Mesenteric fat pad (tissue), 1 donor: Measurements from ENCODE around the gene BCAS3. TPM values are rescaled to one million over a fixed set of nuclear protein-coding genes. Genes with fewer than 3 reads are reported as not detected.
"Not testable (repeated sequence)": the region's sequence is repeated elsewhere in the genome, so short reads cannot be mapped to it uniquely, and the experiment has no call there.

ENCODE experiments used
- DNase-seq: peaks from one replicate; pipeline ENCODE4 v3.0.0-alpha.2; 2020; ENCODE audit warnings: low spot score
- total RNA-seq: library from RNA; stranded (reverse); fragmentation: NEBNext Ultra II Directional; extraction: Animal tissue kit (Norgen Biotek cat#: 25700); gene quantifications from one replicate; pipeline ENCODE4 v1.2.1, GENCODE V29; 2021
- donor health status: DM: yes; HTN: yes; CAD: no.

BCAS3 gene
- total RNA-seq, 1 donor from 2014 or later, result 20.8 TPM

DNA sequence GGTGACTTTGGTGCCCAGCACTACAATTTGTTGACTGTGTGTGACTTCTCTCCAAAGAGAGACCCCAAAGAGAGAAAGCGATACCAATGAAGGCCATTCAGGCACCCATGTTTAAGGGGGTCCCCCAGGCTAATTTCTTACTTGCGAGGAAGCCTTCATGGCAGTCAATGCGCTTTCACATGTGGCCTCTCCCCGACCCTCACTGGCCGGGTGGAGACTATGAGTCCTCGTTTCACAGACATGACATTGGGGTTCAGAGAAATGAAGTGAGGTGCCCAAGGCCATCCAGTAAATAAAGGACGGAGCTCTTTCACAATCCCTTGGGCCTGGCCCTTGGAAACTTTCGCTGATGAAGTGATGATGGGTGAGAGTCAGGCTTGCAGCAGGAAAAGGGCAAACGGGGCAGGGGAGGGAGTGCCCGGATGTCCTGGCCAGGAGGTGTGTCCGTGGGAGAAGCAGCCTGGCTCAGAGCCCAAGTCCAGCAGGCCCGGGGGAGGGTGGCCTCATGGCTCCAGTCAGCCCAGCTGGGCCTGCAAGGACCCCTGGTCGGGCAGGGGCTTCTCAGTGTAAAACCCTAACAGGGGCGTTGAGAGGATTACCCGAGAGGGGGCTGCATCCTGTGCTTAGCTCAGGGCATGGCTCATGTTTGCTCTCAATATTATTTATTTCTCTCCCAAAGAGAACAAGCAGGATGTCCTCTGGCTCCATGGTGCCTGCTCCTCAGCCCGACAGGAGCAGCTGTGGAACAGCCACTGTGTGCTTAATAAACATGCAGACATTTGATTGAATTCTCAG, 736.7 kb downstream of the BCAS3 start:
- peak; percentile 85 for DNase-seq

GRCh38 chr17:61414936-61415251, 737.2 kb downstream of the BCAS3 start:
- peak; percentile 68 for DNase-seq

- peak; percentile 82 for DNase-seq
Observed at GRCh38 chr17:61415374-61416210, 737.9 kb downstream of the BCAS3 start.

DNA sequence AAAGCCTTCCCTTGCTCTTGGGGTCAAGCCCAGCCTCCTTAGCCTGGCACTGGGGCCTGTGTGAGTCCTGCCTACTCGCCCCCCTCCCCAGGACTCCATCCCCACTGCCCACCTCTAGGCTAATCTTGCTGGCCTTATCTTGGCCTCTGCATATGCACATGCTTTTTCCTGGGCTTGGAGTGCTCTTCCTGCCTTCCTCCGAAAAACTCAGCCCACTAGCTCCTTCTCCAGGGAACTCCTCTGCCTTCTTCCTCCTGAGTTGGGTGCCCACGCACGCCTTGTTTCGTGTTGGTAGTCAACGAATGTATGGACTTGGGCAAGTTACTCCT, 738.5 kb downstream of the BCAS3 start:
- DNase-seq, result no peak

- DNase-seq, result peak; percentile 94
Observed at GRCh38 chr17:61416540-61417363, 739.1 kb downstream of the BCAS3 start.

DNA sequence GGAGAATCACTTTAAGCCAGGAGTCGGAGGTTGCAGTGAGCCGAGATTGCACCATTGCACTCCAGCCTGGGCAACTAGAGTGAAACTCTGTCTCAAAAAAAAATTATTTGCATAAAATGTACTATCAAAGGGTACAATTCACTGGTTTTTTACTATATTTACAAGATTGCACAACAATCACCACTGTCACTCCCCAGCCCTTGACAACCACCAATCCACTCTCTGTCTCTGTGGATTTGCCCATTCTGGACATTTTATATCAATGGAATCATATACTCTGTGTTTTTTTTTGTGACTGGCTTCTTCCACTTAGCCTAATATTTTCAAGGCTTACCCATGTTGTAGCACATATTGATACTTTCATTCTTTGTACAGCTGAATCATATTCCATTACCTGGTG, 740.8 kb downstream of the BCAS3 start:
- no peak for DNase-seq

GRCh38 chr17:61419496-61420046, 741.9 kb downstream of the BCAS3 start:
- no peak for DNase-seq

DNA sequence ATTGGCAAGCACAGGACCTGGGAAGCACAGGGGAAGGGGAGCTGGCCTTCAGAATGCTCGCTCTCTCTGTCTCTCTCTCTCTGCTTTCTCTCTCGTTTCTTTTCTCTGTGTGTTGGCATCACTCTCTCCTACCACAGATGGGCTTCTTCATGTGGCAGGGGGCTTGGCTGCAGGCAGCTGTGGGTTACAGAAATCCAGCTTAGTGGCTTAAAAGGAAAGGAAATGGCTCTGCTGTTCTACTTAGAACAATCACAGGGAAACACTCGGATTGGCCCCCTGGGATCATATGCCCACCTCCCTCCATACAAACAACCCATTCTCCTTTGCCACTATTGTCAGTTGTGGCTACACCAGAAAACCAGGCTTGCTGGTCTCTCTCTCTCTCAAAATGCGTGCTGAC, 742.4 kb downstream of the BCAS3 start:
- no peak for DNase-seq

- DNase-seq, result no peak
Observed at GRCh38 chr17:61420745-61421398, 743.2 kb downstream of the BCAS3 start.

DNA sequence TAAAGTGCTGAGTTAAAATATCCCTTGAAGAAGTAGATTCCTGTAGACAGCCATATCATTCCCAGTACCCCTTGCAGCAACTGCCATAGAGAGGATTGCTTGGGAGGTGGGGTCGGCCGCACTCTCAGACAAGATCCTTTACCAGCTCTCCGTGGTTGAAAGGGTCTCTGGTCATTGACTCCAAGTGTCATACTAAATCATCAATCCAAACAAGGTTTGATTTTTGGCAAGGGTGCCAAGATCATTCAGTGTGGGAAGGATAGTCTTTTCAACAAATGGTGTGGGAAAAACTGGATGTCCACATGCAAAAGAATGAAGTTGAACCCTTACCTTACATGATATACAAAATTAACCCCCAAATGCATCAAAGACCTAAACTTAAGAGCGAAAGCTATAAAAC, 743.8 kb downstream of the BCAS3 start:
- DNase-seq, result no peak

- DNase-seq, result no peak
Observed at GRCh38 chr17:61422116-61422799, 744.6 kb downstream of the BCAS3 start.

- DNase-seq, result no peak
Observed at GRCh38 chr17:61422869-61423268, 745.2 kb downstream of the BCAS3 start.

DNA sequence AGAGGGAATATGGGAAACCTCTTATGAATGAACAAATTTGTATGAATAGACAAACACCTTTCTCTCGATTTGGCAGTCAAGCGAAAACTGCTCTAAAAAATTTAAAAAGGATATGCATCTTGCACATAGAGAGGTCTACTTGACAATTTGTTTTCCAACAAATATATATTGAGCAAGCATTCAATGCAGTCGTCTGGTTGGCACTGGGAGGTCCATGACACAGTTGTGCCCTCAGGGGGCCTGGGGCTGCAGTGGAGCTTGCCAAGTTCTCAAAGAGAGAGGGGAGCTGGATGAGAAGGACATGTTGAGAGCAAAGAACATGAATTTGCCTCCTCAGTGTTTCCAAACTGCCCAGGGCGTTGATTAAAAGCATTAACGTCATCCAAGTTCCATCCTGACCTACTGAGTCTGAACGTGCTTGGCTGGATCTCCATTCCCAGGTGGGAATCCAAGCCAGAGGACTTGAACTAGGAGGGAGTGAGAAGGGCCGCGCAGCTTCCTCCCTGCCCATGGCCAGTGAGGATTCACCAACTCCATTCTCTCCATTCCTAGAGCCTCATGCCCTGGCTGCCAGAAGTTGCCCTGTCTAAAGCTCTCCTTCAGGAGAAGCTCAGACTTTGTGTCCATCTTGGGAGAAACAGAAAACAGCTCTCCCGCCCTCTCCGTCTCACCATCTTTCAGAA, 746.5 kb downstream of the BCAS3 start:
- DNase-seq, result peak; percentile 75

DNA sequence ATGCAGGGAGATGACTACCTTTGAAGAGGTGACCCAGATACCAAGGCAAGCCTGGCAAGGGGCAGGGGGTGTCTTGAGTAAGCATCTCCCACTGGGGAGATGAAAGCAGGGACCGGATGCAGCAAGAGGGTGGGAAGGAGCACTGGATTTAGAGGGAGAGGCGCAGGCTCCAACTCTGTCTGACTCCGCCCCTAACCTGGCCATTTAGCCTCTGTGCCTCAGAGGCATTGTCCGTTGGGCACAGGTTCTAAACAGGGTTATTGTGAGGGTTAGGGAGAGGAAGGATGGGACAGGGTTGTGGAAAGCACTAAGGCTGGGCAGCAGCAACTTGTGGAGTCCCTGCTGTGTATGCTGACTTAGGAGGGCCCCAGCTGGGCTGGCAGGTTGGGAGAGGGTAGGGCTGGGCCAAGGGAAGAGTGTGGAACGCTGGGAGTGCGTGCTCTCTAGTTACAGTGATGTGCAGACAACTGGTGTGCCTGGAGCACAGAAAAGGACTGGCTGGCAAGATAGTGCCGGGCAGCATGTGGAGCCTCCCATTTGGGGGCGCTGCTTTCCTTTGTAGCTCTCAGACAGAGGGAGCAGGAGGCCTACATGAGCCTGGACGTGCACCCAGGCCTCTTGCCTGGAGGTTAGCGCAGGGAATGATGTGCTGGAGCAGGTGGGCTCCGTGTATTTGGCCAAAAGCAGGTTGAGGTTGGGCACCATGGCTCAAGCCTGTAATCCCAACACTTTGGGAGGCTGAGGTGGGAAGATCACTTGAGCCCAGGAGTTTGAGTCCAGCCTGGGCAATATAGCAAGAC, 748.2 kb downstream of the BCAS3 start:
- DNase-seq, result no peak

- DNase-seq, result no peak
Observed at GRCh38 chr17:61426482-61427304, 749.0 kb downstream of the BCAS3 start.

DNA sequence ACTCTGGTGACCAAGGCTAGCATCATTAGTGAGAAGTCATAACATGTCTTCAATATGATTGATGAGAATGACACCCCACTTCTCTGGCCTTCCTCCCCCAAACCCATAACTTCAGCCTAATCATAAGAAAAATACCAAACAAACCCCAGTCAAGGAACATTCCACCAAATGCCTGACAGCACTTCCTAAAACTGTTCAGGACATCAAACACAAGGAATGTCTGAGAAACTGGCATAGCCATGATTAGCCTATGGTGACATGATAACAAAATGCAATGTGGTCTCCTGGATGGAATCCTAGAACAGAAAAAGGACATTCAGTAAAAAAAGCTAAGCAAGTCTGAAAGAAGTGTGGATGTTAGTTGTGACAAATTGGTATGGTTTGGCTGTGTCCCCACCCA, 749.9 kb downstream of the BCAS3 start:
- no peak for DNase-seq

DNA sequence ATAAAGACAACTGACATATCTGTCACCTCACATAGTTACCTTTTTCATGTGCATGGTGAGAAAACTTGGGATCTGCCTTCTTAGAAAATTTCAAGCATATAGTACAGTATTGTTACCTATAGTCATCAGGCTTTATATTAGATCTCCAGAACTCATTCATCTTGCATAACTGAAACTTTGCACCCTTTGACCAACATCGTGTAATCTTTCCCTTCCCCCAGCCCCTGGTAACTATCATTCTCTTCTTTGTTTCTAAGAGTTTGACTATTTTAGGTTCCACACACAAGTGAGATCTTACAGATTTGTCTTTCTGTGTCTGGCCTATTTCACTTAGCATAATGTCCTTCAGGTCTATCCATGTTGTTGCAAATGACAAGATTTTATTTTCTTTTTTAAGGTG, 751.6 kb downstream of the BCAS3 start:
- no peak for DNase-seq

DNA sequence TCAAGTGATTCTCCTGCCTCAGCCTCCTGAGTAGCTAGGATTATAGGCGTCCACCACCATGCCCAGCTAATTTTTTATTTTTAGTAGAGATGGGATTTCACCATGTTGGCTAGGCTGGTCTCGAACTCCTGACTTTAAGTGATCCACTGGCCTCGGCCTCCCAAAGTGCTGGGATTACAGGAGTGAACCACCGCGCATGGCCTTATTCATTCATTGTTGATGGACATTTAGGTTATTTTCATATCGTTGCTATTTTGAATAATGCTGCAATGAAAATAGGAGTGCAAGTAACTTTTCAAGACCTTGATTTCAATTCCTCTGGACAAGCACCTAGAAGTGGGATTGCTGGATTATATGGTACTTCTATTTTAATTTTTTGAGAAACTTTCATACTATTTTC, 752.2 kb downstream of the BCAS3 start:
- DNase-seq, result not testable (repeated sequence)
